HAP-1 (cell line): Measurements from ENCODE around the gene ELN.
A peak's percentile ranks its signal among the peaks of the same experiment; 100 is the strongest.

ENCODE experiments used
- DNase-seq, 2 experiments: peaks; one replicate each; pipeline ENCODE4 v3.0.0-alpha.2; 2016 to 2020; ENCODE audit warnings: low spot score in 2 of 2
- H3K27me3 ChIP-seq: fragments of 250-450 bp; sonication (Bioruptor Pico); 2 replicates; pipeline ENCODE4 v1.5.1; 2020; ENCODE audit warnings: low read depth, mild to moderate bottlenecking, moderate library complexity
- H3K36me3 ChIP-seq: fragments of 250-450 bp; sonication (Bioruptor Pico); replicated peaks from 2 replicates; pipeline ENCODE4 v1.5.1; 2020; ENCODE audit warnings: mild to moderate bottlenecking
- H3K4me1 ChIP-seq: fragments of 250-450 bp; sonication (Bioruptor Pico); 2 replicates; pipeline ENCODE4 v1.5.1; 2020; ENCODE audit warnings: mild to moderate bottlenecking
- H3K4me3 ChIP-seq: fragments of 250-450 bp; sonication (Bioruptor Pico); 2 replicates; pipeline ENCODE4 v1.5.1; 2020; ENCODE audit warnings: mild to moderate bottlenecking, moderate library complexity
- H3K9me3 ChIP-seq: fragments of 250-450 bp; sonication (Bioruptor Pico); 2 replicates; pipeline ENCODE4 v1.5.1; 2020; ENCODE audit warnings: mild to moderate bottlenecking, moderate library complexity
- in situ Hi-C: fragments of 300-500 bp; cut with MboI; formaldehyde crosslinking; loops from 3 replicates; pipeline ENCODE4 v1.14.3; 2020; ENCODE audit warnings: low sequenced_read_pairs, inconsistent platforms, mixed read lengths

Gene ELN

GRCh38 chr7:74061840-74062539 lies 34.0 kb downstream of the ELN start:
- Histone ChIP-seq H3K4me1 (no peaks in the 10 kb centered on the region), H3K4me3 (no peak overlapping the region), H3K9me3 (no peaks in the 10 kb centered on the region), H3K27me3 (peaks cover 9% of the 10 kb centered on the region; the same call in 1 of the 2 replicates), H3K36me3 (no peaks in the 10 kb centered on the region)
- in situ Hi-C loops = no loop called here
- peak in 1 of 2 experiments; percentile 36 for DNase-seq

GRCh38 chr7:74063223-74063641 lies 35.3 kb downstream of the ELN start:
- no peak overlapping the region for H3K4me3 ChIP-seq
- in situ Hi-C loops = no loop called here
- H3K4me1 ChIP-seq = no peaks in the 10 kb centered on the region
- H3K36me3 ChIP-seq = no peaks in the 10 kb centered on the region
- peaks cover 2% of the 10 kb centered on the region; the same call in 1 of the 2 replicates for H3K27me3 ChIP-seq
- no peaks in the 10 kb centered on the region for H3K9me3 ChIP-seq
- DNase-seq = no peak

GRCh38 chr7:74063646-74064045 lies 35.7 kb downstream of the ELN start:
- H3K27me3 ChIP-seq = no peaks in the 10 kb centered on the region
- in situ Hi-C loops = no loop called here

DNA sequence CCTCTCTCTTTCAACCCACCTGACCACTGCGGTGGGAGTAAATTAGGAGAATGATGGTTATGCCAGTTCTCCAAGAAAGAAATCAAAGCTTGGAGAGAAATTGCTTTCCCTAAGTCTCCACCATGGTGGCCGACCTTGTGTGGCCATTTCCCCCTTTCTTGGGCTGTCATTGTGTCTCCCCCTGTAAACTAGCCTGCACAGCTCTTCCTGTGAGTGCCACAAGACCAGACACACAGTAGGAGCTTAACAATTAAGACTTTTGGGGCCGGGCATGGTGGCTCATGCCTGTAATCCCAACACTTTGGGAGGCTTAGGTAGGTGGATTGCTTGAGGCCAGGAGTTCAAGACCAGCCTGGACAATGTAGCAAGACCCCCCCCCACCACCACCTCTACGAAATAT lies 36.7 kb downstream of the ELN start:
- no peaks in the 10 kb centered on the region for H3K36me3 ChIP-seq
- in situ Hi-C loops = no loop called here
- no peaks in the 10 kb centered on the region for H3K4me1 ChIP-seq
- H3K9me3 ChIP-seq = no peaks in the 10 kb centered on the region
- no peak for DNase-seq
- no peaks in the 10 kb centered on the region for H3K27me3 ChIP-seq
- H3K4me3 ChIP-seq = no peak overlapping the region

More at GRCh38 chr7:74063646-74064045, 35.7 kb downstream of the ELN start:
- no peaks in the 10 kb centered on the region for H3K36me3 ChIP-seq
- DNase-seq = no peak
- no peaks in the 10 kb centered on the region for H3K4me1 ChIP-seq
- no peak overlapping the region for H3K4me3 ChIP-seq
- no peaks in the 10 kb centered on the region for H3K9me3 ChIP-seq

- in situ Hi-C loops = no loop called here
- no peak for DNase-seq
- Histone ChIP-seq H3K9me3 (no peaks in the 10 kb centered on the region), H3K4me3 (no peak overlapping the region), H3K36me3 (no peaks in the 10 kb centered on the region), H3K4me1 (no peaks in the 10 kb centered on the region), H3K27me3 (no peaks in the 10 kb centered on the region)
Observed at GRCh38 chr7:74066626-74067025, 38.7 kb downstream of the ELN start.

- no peak for DNase-seq
- no peaks in the 10 kb centered on the region for H3K9me3 ChIP-seq
- H3K36me3 ChIP-seq = no peaks in the 10 kb centered on the region
- in situ Hi-C loops = no loop called here
- no peaks in the 10 kb centered on the region for H3K4me1 ChIP-seq
- H3K27me3 ChIP-seq = no peaks in the 10 kb centered on the region
- H3K4me3 ChIP-seq = no peak overlapping the region
Observed at GRCh38 chr7:74068378-74069085, 40.6 kb downstream of the ELN start.

DNA sequence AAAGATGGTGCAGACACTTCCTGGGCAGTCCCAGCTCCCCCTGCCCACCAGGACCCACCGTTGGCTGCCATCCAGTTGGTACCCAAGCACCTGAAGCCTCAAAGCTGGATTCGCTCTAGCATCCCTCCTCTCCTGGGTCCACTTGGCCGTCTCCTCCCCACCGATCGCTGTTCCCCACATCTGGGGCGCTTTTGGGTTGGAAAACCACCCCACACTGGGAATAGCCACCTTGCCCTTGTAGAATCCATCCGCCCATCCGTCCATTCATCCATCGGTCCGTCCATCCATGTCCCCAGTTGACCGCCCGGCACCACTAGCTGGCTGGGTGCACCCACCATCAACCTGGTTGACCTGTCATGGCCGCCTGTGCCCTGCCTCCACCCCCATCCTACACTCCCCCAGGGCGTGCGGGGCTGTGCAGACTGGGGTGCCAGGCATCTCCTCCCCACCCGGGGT lies 41.1 kb downstream of the ELN start:
- DNase-seq = no peak
- Histone ChIP-seq H3K4me1 (no peaks in the 10 kb centered on the region), H3K9me3 (no peaks in the 10 kb centered on the region), H3K27me3 (no peaks in the 10 kb centered on the region), H3K36me3 (no peaks in the 10 kb centered on the region), H3K4me3 (no peak overlapping the region)
- in situ Hi-C loops = no loop called here

DNA sequence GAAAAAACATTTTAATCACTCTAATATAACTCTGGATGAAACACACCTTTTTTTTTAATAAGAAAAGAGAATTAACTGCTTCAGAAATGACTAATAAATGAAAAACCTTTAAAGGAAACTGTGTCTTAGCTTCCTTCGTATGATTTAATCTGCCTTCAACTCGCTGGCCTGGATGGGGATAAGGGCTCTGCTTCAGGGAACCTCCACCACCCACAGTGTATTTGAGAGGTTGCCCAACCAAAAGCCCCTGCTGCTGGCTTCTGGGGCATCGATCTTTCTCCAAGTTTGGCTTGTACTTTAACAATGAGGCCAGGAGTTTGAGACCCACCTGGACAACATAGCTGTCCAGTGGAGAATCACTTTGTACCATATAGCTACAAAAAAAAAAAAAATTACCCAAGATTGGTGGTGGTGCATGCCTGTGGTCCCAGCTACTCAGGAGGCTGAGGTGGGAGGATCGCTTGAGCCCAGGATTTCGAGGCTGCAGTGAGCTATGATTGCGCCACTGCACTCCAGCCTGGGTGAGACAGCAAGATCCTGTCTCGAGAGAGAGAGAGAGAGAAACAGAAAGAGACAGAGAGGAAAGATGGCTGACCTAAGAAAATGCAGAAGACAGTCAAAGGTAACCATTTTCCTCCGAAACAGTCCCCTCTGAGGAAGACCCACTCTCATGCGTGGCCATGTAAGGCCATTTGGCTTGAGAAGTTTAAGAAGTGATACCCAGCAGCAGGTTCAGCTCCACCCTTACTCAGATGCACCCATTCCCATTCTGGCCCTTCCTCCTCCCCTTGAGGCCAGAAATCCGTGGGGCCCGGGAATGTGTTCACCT lies 42.0 kb downstream of the ELN start:
- no peak overlapping the region for H3K4me3 ChIP-seq
- in situ Hi-C loops = no loop called here
- DNase-seq = no peak
- H3K36me3 ChIP-seq = no peaks in the 10 kb centered on the region
- no peaks in the 10 kb centered on the region for H3K27me3 ChIP-seq
- H3K9me3 ChIP-seq = no peaks in the 10 kb centered on the region
- no peaks in the 10 kb centered on the region for H3K4me1 ChIP-seq

DNA sequence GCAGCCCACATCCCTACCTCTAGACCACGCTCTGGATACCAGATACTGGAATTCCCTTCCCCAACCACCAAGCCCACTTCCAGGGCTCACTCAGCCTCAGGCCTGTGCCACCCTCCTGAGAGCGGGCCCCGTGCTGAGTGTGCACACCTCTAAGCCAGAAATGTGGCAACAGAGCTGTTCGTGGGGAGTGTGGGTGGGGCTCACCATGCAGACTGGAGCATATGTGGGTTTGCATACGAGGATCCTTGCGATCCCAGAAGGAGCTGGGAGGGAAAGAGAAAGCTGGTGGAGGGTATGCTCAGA lies 42.6 kb downstream of the ELN start:
- H3K4me3 ChIP-seq = no peak overlapping the region
- no peaks in the 10 kb centered on the region for H3K9me3 ChIP-seq
- in situ Hi-C loops = no loop called here
- H3K36me3 ChIP-seq = no peaks in the 10 kb centered on the region
- no peaks in the 10 kb centered on the region for H3K27me3 ChIP-seq
- no peaks in the 10 kb centered on the region for H3K4me1 ChIP-seq
- no peak for DNase-seq

GRCh38 chr7:74071121-74071520 lies 43.1 kb downstream of the ELN start:
- Histone ChIP-seq H3K9me3 (no peaks in the 10 kb centered on the region), H3K4me1 (no peaks in the 10 kb centered on the region), H3K4me3 (no peak overlapping the region), H3K36me3 (no peaks in the 10 kb centered on the region), H3K27me3 (no peaks in the 10 kb centered on the region)
- no peak for DNase-seq
- in situ Hi-C loops = no loop called here

- no peaks in the 10 kb centered on the region; the same call in 1 of the 2 replicates for H3K9me3 ChIP-seq
- in situ Hi-C loops = loop anchor here (5.0 kb wide), 1 partner anchor 323 kb away; no protein-coding TSS in a partner anchor
- no peak overlapping the region for H3K4me3 ChIP-seq
- peaks cover 3% of the 10 kb centered on the region; the same call in 1 of the 2 replicates for H3K4me1 ChIP-seq
- DNase-seq = no peak
- H3K27me3 ChIP-seq = no peaks in the 10 kb centered on the region
- H3K36me3 ChIP-seq = no peaks in the 10 kb centered on the region
Observed at GRCh38 chr7:74074770-74075169, 46.8 kb downstream of the ELN start.

DNA sequence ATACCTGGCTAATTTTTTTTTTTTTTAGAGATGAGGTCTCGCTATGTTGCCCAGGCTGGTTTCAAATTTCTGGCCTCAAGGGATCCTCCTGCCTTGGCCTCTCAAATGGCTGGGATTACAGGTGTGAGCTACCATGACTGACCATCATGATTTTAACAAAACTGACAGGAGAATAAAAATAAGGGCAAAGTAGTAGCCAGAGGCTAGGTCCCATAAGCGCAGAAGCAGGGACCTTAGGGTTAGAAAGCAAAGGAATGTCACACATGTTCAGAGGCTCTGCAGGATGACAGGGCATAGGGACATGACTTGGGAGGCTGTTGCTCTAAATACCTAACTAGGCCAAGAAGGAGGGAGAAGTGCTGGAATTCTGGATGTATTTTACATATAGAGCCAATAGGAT lies 50.5 kb downstream of the ELN start:
- Histone ChIP-seq H3K36me3 (no peaks in the 10 kb centered on the region), H3K9me3 (no peaks in the 10 kb centered on the region; the same call in 1 of the 2 replicates), H3K4me1 (peaks cover 9% of the 10 kb centered on the region), H3K4me3 (no peak overlapping the region), H3K27me3 (no peaks in the 10 kb centered on the region)
- DNase-seq = no peak
- in situ Hi-C loops = loop anchor here (5.0 kb wide), 1 partner anchor 319 kb away; no protein-coding TSS in a partner anchor

- H3K4me1 ChIP-seq = peaks cover 9% of the 10 kb centered on the region
- peak overlapping the region; percentile 27 for H3K4me3 ChIP-seq
- in situ Hi-C loops = no loop called here
Observed at GRCh38 chr7:74082770-74083116, 54.8 kb downstream of the ELN start.

More at GRCh38 chr7:74082770-74083116, 54.8 kb downstream of the ELN start:
- H3K9me3 ChIP-seq = no peaks in the 10 kb centered on the region
- H3K36me3 ChIP-seq = peaks cover 3% of the 10 kb centered on the region
- no peaks in the 10 kb centered on the region for H3K27me3 ChIP-seq
- DNase-seq = no peak
